ENCODE data around the gene RGS21. TPM values are rescaled to one million over a fixed set of nuclear protein-coding genes. Genes with fewer than 3 reads are reported as not detected.

Gene RGS21
- total and polyA plus RNA-seq, 2 donors (not counting 1 experiment from before 2014, with no cell fraction given) = not detected

DNA sequence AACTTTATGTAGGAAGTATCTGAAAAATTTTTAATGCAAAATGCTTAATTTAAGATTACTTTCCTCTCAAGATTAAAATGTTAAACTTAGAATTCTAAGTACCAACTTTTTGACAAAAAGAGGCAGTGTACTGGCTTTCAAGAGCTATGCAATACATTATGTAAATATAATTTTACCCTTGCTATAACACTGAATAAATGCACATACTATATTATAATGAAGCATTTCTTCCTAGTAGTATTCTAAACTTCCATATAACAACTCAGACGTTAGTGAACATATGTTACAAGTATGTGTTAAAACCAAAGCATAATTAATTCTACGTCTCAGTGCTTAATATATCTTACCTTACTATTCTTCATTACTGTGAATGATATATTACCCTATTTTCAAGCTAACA, 58.5 kb downstream of the RGS21 start:
- no peak overlapping the region for H3K4me3 Mint-ChIP-seq
- no peak for DNase-seq
- WGBS (ENCODE audit: insufficient coverage) = no CpG with 5 or more reads among the region's 2 CpGs

DNA sequence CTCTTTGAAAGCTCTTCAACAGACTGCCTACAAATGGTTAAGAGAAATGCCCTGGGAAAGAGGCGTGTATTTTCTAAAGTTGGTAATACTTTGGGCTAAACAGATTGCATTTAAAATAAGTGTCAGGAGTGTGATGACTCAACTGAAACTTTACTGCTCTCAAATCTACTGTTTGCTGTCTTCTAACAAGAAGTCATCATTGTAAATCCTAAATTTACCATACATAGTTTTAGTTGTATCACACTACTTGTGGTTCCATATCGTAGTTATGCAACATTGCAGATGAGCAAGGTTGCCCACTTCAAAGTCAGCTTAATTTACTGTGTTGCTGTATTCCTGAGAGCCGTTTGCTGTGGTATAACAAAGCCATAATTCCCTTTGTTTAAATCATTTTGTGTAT, 59.6 kb downstream of the RGS21 start:
- ChIA-PET CTCF (no interaction called here), POLR2A (no interaction called here)
- H3K4me3 Mint-ChIP-seq = no peak overlapping the region
- intact Hi-C loops (cut with micrococcal nuclease) = no loop called here
- no peak for DNase-seq
- Histone ChIP-seq H3K4me1 (ENCODE audit: control insufficient read depth in 2 of 2, insufficient read depth in 2 of 2, low read length in 2 of 2) (no peaks in the 10 kb centered on the region), H3K36me3 (replicated peaks in 1 of 2; ENCODE audit: control extremely low read depth in 1 of 2, control insufficient read depth in 1 of 2, extremely low read depth in 1 of 2, insufficient read depth in 2 of 2, low read length in 1 of 2) (no peaks in the 10 kb centered on the region), H3K27ac (ENCODE audit: low read length in 2 of 2) (no peak overlapping the region), H3K9me3 (ENCODE audit: control extremely low read depth in 1 of 3, control insufficient read depth in 2 of 3, insufficient read depth in 1 of 3, low read length in 2 of 3) (no peaks in the 10 kb centered on the region), H3K27me3 (replicated peaks in 1 of 4; ENCODE audit: control extremely low read depth in 1 of 4, control insufficient read depth in 3 of 4, insufficient read depth in 4 of 4, low read length in 3 of 4) (no peaks in the 10 kb centered on the region), H3K79me2 (ENCODE audit: control insufficient read depth, insufficient read depth, low read length) (no peaks in the 10 kb centered on the region), H4K20me1 (ENCODE audit: control insufficient read depth, insufficient read depth, low read length, poor library complexity, severe bottlenecking) (no peaks in the 10 kb centered on the region), H3K4me3 (ENCODE audit: control extremely low read depth in 1 of 5, extremely low read depth in 1 of 5, insufficient read depth in 1 of 5, low read depth in 2 of 5, low read length in 4 of 5) (no peak overlapping the region), H3K4me2 (replicated peaks; ENCODE audit: low read depth, low read length, poor library complexity, severe bottlenecking) (no peak overlapping the region), H2AFZ (ENCODE audit: insufficient read depth, low read depth, low read length, poor library complexity, severe bottlenecking) (no peak overlapping the region), H3K9ac (ENCODE audit: low read length) (no peak overlapping the region)
- H3K4me1 Mint-ChIP-seq = no peaks in the 10 kb centered on the region
- no peak overlapping the region for H3K27ac Mint-ChIP-seq
- ATAC-seq (ENCODE audit: low read depth) = no peak
- no peaks in the 10 kb centered on the region for H3K9me3 Mint-ChIP-seq (ENCODE audit: insufficient read depth)
- H3K27me3 Mint-ChIP-seq = no peaks in the 10 kb centered on the region
- WGBS (ENCODE audit: insufficient coverage) = no CpG with 5 or more reads among the region's 3 CpGs
- no peak for TF ChIP-seq CTCF (IDR thresholded peaks at IDR 0.05)
- TF ChIP-seq EZH2 (IDR thresholded peaks at IDR 0.05; ENCODE audit: borderline replicate concordance, insufficient read depth, low read depth, low read length, poor library complexity, severe bottlenecking) = no peak

More for the DNA sequence above, 58.5 kb downstream of the RGS21 start:
- no peak overlapping the region for H3K4me2 ChIP-seq (replicated peaks; ENCODE audit: low read depth, low read length, poor library complexity, severe bottlenecking)
- H3K9me3 Mint-ChIP-seq (ENCODE audit: insufficient read depth) = no peaks in the 10 kb centered on the region
- no peak for ATAC-seq (ENCODE audit: low read depth)
- no peaks in the 10 kb centered on the region for H3K4me1 Mint-ChIP-seq
- no peaks in the 10 kb centered on the region for H3K27me3 Mint-ChIP-seq
- intact Hi-C loops (cut with micrococcal nuclease) = no loop called here
- H3K27ac ChIP-seq (ENCODE audit: low read length in 2 of 2) = no peak overlapping the region
- H2AFZ ChIP-seq (ENCODE audit: insufficient read depth, low read depth, low read length, poor library complexity, severe bottlenecking) = no peak overlapping the region
- no peaks in the 10 kb centered on the region for H3K36me3 ChIP-seq (replicated peaks in 1 of 2; ENCODE audit: control extremely low read depth in 1 of 2, control insufficient read depth in 1 of 2, extremely low read depth in 1 of 2, insufficient read depth in 2 of 2, low read length in 1 of 2)
- TF ChIP-seq EZH2 (IDR thresholded peaks at IDR 0.05; ENCODE audit: borderline replicate concordance, insufficient read depth, low read depth, low read length, poor library complexity, severe bottlenecking) (no peak), CTCF (IDR thresholded peaks at IDR 0.05) (no peak)
- no peak overlapping the region for H3K9ac ChIP-seq (ENCODE audit: low read length)
- H4K20me1 ChIP-seq (ENCODE audit: control insufficient read depth, insufficient read depth, low read length, poor library complexity, severe bottlenecking) = no peaks in the 10 kb centered on the region
- ChIA-PET POLR2A (no interaction called here), CTCF (no interaction called here)
- no peaks in the 10 kb centered on the region for H3K27me3 ChIP-seq (replicated peaks in 1 of 4; ENCODE audit: control extremely low read depth in 1 of 4, control insufficient read depth in 3 of 4, insufficient read depth in 4 of 4, low read length in 3 of 4)
- H3K4me3 ChIP-seq (ENCODE audit: control extremely low read depth in 1 of 5, extremely low read depth in 1 of 5, insufficient read depth in 1 of 5, low read depth in 2 of 5, low read length in 4 of 5) = no peak overlapping the region
- H3K4me1 ChIP-seq (ENCODE audit: control insufficient read depth in 2 of 2, insufficient read depth in 2 of 2, low read length in 2 of 2) = no peaks in the 10 kb centered on the region
- H3K79me2 ChIP-seq (ENCODE audit: control insufficient read depth, insufficient read depth, low read length) = no peaks in the 10 kb centered on the region
- no peaks in the 10 kb centered on the region for H3K9me3 ChIP-seq (ENCODE audit: control extremely low read depth in 1 of 3, control insufficient read depth in 2 of 3, insufficient read depth in 1 of 3, low read length in 2 of 3)
- H3K27ac Mint-ChIP-seq = no peak overlapping the region
